22Rv1 (cell line): ENCODE results near the gene SUPT3H.

ENCODE experiments used
- H3K27ac ChIP-seq: fragments of 450-650 bp; 2 replicates; pipeline ENCODE4 v1.5.1; 2017
- CTCF ChIP-seq: fragments of 450-650 bp; IDR thresholded peaks from 2 replicates; pipeline ENCODE4 v1.5.1; 2017; ENCODE audit warnings: mild to moderate bottlenecking
- ZFX ChIP-seq: fragments of 450-650 bp; IDR thresholded peaks from 2 replicates; pipeline ENCODE4 v1.6.1; 2017; ENCODE audit warnings: antibody characterized with exemption, borderline replicate concordance

SUPT3H gene

GRCh38 chr6:44999066-44999465 is 378.7 kb downstream of the SUPT3H start:
- H3K27ac ChIP-seq = no peak overlapping the region
- TF ChIP-seq ZFX (no peak), CTCF (no peak)

- H3K27ac ChIP-seq = no peak overlapping the region
- TF ChIP-seq ZFX (no peak), CTCF (no peak)
These were observed 382.1 kb downstream of the SUPT3H start for GRCh38 chr6:44995486-44996132.

- TF ChIP-seq ZFX = no peak
- no peak for TF ChIP-seq CTCF
- no peak overlapping the region for H3K27ac ChIP-seq
These were observed 388.3 kb downstream of the SUPT3H start for GRCh38 chr6:44989391-44989790.

GRCh38 chr6:44985006-44985405 is 392.7 kb downstream of the SUPT3H start:
- TF ChIP-seq ZFX (no peak), CTCF (no peak)
- H3K27ac ChIP-seq = no peak overlapping the region

GRCh38 chr6:44983467-44984365 is 394.0 kb downstream of the SUPT3H start:
- no peak for TF ChIP-seq CTCF

GRCh38 chr6:44980841-44981240 is 396.9 kb downstream of the SUPT3H start:
- H3K27ac ChIP-seq = no peak overlapping the region
- TF ChIP-seq ZFX = no peak
- TF ChIP-seq CTCF = no peak

More at GRCh38 chr6:44983467-44984365, 394.0 kb downstream of the SUPT3H start:
- H3K27ac ChIP-seq = no peak overlapping the region
